Activated gamma-delta T cell treated with anti-CD3 and anti-CD28 coated beads, Interleukin-2, amount 50 U/mL, for 16 hours (primary cell): ENCODE results near the gene EIF3M.

Experiments used
- DNase-seq: peaks from one replicate; pipeline ENCODE4 v3.0.0-alpha.2; 2020; ENCODE audit warnings: low read depth

Gene EIF3M

GRCh38 chr11:32583459-32584271 lies at the start of gene EIF3M:
TSS of gene EIF3M (plus strand) at chr11:32583831. CDS start at chr11:32583888, 57 bp downstream.
- peak; percentile 92 for DNase-seq

GRCh38 chr11:32538804-32539203 lies 44.8 kb upstream of the EIF3M start:
- DNase-seq: no peak

GRCh38 chr11:32549611-32550187 lies 33.9 kb upstream of the EIF3M start:
- DNase-seq: no peak

DNA sequence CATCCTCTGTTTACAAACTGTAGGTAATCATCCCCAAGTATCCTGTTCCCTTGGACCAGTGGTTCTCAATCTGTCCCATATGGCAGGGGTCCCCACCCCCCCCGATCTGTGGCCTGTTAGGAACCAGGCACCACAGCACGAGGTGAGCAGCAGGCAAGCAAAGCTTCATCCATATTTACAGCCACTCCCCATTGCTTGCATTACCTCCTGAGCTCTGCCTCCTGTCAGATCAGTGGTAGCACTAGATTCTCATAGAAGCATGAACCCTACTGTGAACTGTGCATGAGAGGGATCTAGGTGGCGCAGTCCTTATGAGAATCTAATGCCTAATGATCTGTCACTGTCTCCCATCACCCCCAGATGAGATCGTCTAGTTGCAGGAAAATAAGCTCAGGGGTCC lies 33.4 kb upstream of the EIF3M start:
- DNase-seq: no peak

DNA sequence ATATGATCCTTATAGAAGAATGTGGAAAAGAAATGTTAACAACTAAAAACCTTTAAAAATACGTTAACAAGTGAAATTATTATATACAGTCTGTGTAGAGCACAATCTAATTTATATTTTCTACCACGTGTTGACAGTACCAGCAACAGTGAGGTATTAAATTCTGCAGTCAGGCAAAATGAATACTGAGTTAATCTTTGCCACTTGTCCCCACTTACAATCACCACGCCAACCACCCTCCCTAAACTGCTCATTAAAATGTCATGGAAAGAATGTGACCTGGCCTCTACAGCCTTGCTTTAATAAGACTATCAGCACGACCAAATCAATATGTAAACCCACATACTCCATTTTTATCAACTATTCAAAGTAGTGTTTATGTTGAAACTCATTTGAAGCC lies 28.5 kb upstream of the EIF3M start:
- DNase-seq: no peak

GRCh38 chr11:32555895-32556294 lies 27.7 kb upstream of the EIF3M start:
- no peak for DNase-seq

GRCh38 chr11:32561835-32562234 lies 21.8 kb upstream of the EIF3M start:
- DNase-seq: no peak

DNA sequence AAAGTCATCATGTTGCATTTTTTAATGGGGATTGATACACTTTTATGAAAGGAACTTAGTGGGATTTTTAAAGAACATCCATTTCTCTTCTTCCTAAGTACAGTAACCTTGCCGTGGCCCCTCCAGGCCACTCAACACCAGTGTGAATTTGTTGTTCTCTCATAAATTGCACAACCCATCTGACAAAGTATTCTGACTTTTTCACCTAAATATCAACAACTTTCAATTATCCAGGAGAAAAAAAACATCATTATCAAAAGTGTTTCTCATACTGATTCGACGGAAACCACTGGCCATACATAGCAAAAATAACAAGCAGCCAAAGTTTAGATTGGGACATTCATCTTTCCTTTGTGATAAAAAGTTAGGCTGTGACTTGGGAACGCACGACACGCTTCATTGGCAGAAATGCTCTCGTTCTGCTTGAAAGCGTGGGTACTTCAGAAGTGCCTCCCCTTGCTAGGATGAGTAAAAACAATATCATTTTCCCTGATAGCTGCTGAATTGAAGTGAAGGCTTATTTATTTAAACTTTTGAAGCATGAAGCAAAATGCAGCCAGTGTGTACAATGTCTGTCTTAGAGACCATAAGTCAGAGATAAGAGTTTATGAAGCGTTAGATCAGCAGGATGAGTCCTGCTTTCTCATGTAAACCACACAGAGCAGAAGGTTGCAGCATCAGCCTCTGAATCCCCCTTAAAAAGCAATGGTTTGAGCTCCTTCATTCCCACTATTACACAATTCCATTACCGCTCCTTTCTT lies 20.6 kb upstream of the EIF3M start:
- DNase-seq: no peak

DNA sequence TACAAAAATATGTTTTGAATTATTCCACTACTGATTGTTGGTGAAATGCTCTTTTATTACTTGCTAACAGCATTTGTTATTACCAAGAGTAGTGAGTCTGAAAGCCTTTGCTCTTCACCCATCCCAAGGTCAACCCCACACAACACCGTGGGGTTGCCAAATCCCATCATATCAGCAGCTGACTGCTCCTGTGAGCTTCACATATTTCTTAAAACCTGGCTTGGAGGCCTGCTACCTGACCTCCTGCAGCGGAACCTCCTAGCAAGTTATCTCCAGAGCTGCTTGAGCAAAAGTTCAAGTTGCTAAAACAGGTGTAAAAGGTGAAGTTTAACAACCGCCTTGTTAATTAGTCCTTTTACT lies 20.1 kb upstream of the EIF3M start:
- no peak for DNase-seq

GRCh38 chr11:32566517-32566916 lies 17.1 kb upstream of the EIF3M start:
- no peak for DNase-seq

DNA sequence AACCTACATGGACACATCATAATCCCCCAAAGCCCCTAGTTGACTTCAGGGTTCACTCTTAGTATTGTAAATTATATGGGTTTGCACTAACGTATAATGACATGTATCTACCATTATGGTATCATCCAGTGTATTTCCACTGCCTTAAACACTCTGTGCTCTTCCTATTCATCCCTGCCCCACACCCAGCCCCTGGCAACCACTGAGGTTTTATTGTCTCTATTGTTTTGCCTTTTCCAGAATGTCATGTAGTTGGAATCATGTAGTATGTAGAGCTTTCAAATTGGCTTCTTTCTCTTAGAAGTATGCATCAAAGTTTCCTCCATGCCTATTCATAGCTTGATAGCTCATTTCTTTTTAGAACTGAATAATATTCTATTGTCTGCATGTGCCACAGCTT lies 16.5 kb upstream of the EIF3M start:
- DNase-seq: no peak

GRCh38 chr11:32569313-32569881 lies 14.2 kb upstream of the EIF3M start:
- DNase-seq: no peak

- DNase-seq: no peak
These were observed 12.6 kb upstream of the EIF3M start for GRCh38 chr11:32571039-32571438.

DNA sequence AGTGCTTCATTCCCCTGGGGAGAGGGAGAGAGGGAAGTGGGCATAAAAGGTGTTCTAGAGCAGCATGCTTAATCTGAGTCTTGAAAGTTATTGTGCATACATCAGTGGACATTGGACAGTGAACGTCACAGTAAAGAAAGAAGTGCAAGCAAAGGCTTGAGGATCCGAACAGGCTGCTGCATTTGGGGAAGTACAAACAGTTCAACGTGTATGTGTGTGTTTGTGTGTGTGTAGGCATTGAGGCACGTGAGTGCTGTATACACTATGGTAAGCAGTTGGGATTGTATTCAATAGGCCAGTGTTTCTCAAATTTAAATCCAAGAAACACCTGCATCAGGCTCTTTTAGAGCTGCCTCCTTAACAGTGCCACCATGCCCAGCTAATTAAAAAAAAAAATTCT lies 10.4 kb upstream of the EIF3M start:
- no peak for DNase-seq

GRCh38 chr11:32574421-32574820 lies 9.2 kb upstream of the EIF3M start:
- no peak for DNase-seq

- DNase-seq: no peak
These were observed 8.6 kb upstream of the EIF3M start for GRCh38 chr11:32575070-32575469.

DNA sequence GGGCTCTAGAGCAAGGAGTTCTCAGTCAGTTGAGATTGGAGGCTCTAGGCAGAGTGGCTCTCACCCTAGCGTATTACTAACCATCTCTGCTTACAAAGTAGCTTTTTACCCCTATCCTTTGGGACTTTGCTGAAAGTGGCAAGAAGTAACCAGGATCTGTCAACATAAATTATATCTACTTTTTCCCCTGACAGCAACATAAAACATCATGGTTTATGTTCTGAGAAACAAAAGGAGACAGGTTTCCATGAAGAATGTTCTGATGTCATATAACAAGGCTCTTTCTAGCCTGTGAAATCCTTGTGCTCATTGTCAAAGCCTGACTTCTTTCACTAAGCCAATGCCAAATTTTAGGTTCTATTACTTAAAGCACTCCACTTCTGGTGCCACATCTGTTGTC lies 7.2 kb upstream of the EIF3M start:
- DNase-seq: no peak

- no peak for DNase-seq
These were observed 2.7 kb upstream of the EIF3M start for GRCh38 chr11:32580967-32581366.

DNA sequence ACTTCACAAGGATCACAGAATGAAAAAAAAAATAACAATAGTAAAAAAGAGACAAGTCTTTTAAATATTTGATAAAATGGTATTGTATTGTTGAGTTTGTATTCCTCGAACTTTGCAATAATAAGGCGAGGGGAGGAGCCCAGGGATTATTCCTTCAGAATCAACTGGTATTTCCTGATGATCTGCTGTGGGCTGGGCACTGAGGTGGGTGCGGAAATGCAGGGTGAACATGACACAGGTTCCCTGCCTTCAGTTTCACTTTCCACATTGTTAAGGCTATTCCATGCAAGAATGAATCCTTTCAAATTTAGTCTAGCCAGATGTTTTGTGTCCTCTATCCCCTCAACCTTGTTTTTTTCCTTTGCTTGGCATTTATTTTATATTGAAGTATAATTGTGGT lies 2.1 kb upstream of the EIF3M start:
- DNase-seq: no peak

DNA sequence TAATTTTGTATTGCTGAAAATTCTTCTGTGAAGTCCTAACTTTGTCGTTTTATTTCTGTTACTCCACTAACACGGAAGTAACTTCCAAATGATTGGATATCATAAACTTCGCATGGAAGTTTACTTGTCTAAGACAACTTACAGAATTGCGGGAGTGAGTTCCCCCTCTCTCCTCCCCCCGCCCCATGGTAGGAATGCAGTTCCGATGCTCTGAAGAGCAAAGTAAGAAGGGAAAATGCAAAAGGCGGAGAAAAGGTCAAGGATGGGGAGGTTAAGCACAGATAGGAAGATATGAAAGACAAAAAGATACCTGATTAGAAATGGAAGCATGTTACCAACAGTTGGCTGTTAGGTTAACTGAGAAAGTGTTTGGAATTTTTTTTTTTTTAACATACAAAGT lies 1.3 kb downstream of the EIF3M start:
- DNase-seq: no peak

DNA sequence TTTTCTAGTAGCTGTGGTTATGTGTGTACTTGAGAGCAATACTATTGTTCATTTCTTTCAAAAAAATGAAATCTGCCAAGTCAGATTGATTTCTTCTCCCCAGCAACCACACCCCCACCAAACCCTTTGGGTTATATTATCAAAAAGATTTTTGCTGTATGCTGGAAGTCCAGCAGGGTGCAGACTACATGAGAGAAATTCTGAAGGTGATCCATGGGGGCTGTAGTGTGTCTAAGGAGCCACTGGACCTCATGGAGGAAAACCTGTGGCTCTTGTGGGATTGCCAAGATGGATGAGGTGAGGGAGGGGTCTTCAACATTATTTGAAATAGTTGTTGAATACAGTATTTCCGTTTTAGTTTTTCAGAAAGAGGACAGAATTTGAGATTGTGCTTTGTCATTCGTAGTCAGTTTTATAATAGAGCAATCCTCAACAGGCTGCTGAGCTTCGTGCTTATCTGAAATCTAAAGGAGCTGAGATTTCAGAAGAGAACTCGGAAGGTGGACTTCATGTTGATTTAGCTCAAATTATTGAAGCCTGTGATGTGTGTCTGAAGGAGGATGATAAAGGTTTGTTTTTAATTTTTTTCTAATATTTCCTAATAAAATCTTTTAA lies 3.1 kb downstream of the EIF3M start:
- DNase-seq: no peak

GRCh38 chr11:32594272-32594671 lies 10.6 kb downstream of the EIF3M start:
- no peak for DNase-seq
